GM12878 (cell line): ENCODE results near the gene NHLRC4. TPM values are rescaled to one million over a fixed set of nuclear protein-coding genes. Genes with fewer than 3 reads are reported as not detected.

Experiments used
- ATAC-seq: fragments of 200-7000 bp; cut with Tn5 transposase; 3 replicates; pipeline ENCODE4 v1.9.1; 2020; ENCODE audit warnings: mild to moderate bottlenecking, moderate library complexity
- BruUV-seq: library from RNA; stranded (reverse); fragments of 400-500 nt; replicated peaks from 2 replicates; lab custom pipeline; 2021; lab: Mats Ljungman, UMichigan
- CTCF ChIA-PET: fragments of 300-600 bp; sonication (Branson Sonifier 250); formaldehyde crosslinking; extraction: SDS; loops from one replicate; lab custom pipeline; 2021; ENCODE audit warnings: inconsistent platforms; lab: Yijun Ruan, JAX
- POLR2A ChIA-PET: fragments of 350-600 bp; formaldehyde crosslinking; extraction: SDS; loops from one replicate; lab custom pipeline; 2021; ENCODE audit warnings: inconsistent platforms; lab: Charles Lee
- RAD21 ChIA-PET: fragments of 300-600 bp; sonication (Branson Sonifier 250); formaldehyde crosslinking; loops from one replicate; lab custom pipeline; 2023; ENCODE audit warnings: antibody characterized with exemption; ENCODE audit not compliant: unreplicated experiment; lab: Charles Lee
- SMC1A ChIA-PET: fragments of 300-600 bp; sonication (Branson Sonifier 250); formaldehyde crosslinking; loops from one replicate; lab custom pipeline; 2023; ENCODE audit not compliant: unreplicated experiment, uncharacterized antibody; lab: Charles Lee
- DNase-seq: peaks from one replicate; pipeline ENCODE4 v3.0.0-alpha.2; 2011; ENCODE audit warnings: low read depth, low spot score
- FAIRE-seq: peaks from 3 replicates; lab custom pipeline; 2011; peaks lifted over from hg19 to GRCh38; lab: Jason Lieb, UNC
- H2AFZ ChIP-seq: 2 replicates; pipeline ENCODE4 v1.6.0; 2011; ENCODE audit warnings: low read depth, low read length, control low read depth; ENCODE audit not compliant: control insufficient read depth
- H3K27ac ChIP-seq: 2 replicates; pipeline ENCODE4 v1.5.1; 2011; ENCODE audit warnings: control low read depth; ENCODE audit not compliant: control insufficient read depth, insufficient read depth
- H3K27me3 ChIP-seq, 2 experiments: replicated peaks in 1 of 2; 2 replicates each; pipeline versions ENCODE4 v1.6.0 to v1.6.1; 2011; ENCODE audit warnings: low read length in 1 of 2; ENCODE audit not compliant: control insufficient read depth in 2 of 2, insufficient read depth in 2 of 2
- H3K36me3 ChIP-seq, 2 experiments: 2 replicates each; pipeline ENCODE4 v1.5.1; 2011; ENCODE audit warnings: low read length in 1 of 2; ENCODE audit not compliant: control insufficient read depth in 2 of 2, insufficient read depth in 2 of 2
- H3K4me1 ChIP-seq: 2 replicates; pipeline ENCODE4 v1.6.1; 2011; ENCODE audit warnings: mild to moderate bottlenecking, low read length, moderate library complexity, mixed read lengths; ENCODE audit not compliant: control insufficient read depth, insufficient read depth
- H3K4me2 ChIP-seq: 2 replicates; pipeline ENCODE4 v1.6.0; 2011; ENCODE audit warnings: control low read depth; ENCODE audit not compliant: control insufficient read depth, insufficient read depth
- H3K4me3 ChIP-seq: fragments of 200-600 bp; sonication (generic); 2 replicates; pipeline ENCODE4 v1.5.1; 2016
- H3K79me2 ChIP-seq: 2 replicates; pipeline ENCODE4 v1.6.0; 2011; ENCODE audit warnings: low read length; ENCODE audit not compliant: control insufficient read depth, insufficient read depth
- H3K9ac ChIP-seq: 2 replicates; pipeline ENCODE4 v1.8.0; 2011; ENCODE audit warnings: low read length, control low read depth, mixed read lengths; ENCODE audit not compliant: control insufficient read depth, insufficient read depth
- H3K9me3 ChIP-seq: replicated peaks from 3 replicates; pipeline ENCODE4 v1.5.1; 2011; ENCODE audit warnings: mild to moderate bottlenecking, low read length; ENCODE audit not compliant: control insufficient read depth, insufficient read depth
- H4K20me1 ChIP-seq: 2 replicates; pipeline ENCODE4 v1.6.0; 2011; ENCODE audit not compliant: control insufficient read depth, insufficient read depth
- BRCA1 ChIP-seq: IDR thresholded peaks from 2 replicates; pipeline ENCODE4 v1.6.1; 2011; ENCODE audit warnings: low read depth, low read length, improper control_type of control experiment
- CREB1 ChIP-seq: IDR thresholded peaks from 2 replicates; pipeline ENCODE4 v1.6.1; 2012; ENCODE audit warnings: low read depth, mild to moderate bottlenecking, inconsistent platforms
- EED ChIP-seq: sonication (generic); IDR thresholded peaks from 2 replicates; pipeline ENCODE4 v1.6.1; 2016; ENCODE audit warnings: antibody characterized with exemption, low read depth
- FOXM1 ChIP-seq: IDR thresholded peaks from 2 replicates; pipeline ENCODE4 v1.6.1; 2012; ENCODE audit warnings: low read depth, mild to moderate bottlenecking, inconsistent platforms, low read length, moderate library complexity
- RUNX3 ChIP-seq: IDR thresholded peaks from 2 replicates; pipeline ENCODE4 v1.6.1; 2012; ENCODE audit warnings: low read length, inconsistent platforms
- SIN3A ChIP-seq: IDR thresholded peaks from 2 replicates; pipeline ENCODE4 v1.6.1; 2012; ENCODE audit warnings: low read depth, low read length, improper control_type of control experiment
- SUPT20H ChIP-seq: IDR thresholded peaks from 2 replicates; pipeline ENCODE4 v1.6.1; 2011; ENCODE audit warnings: low read depth, mild to moderate bottlenecking, low read length, moderate library complexity, borderline replicate concordance; ENCODE audit not compliant: control insufficient read depth
- TAF1 ChIP-seq: IDR thresholded peaks from 2 replicates; pipeline ENCODE4 v1.6.1; 2011; ENCODE audit warnings: mild to moderate bottlenecking, low read depth, low read length, borderline replicate concordance
- ZBED1 ChIP-seq: IDR thresholded peaks from 2 replicates; pipeline ENCODE4 v1.6.1; 2016; ENCODE audit warnings: borderline replicate concordance
- ZNF274 ChIP-seq: IDR thresholded peaks from one replicate; pipeline ENCODE4 v1.8.0; 2011; ENCODE audit not compliant: insufficient read length, insufficient read depth
- WGBS: methylation state at CpG from one replicate; pipeline ENCODE4 v1.1.6; 2016; ENCODE audit warnings: low lambda C conversion rate; ENCODE audit not compliant: insufficient replicate concordance, insufficient coverage; ENCODE audit errors: missing lambda C conversion rate; 5-methylcytosine and 5-hydroxymethylcytosine counted together
- in situ Hi-C: fragments of 300-500 bp; cut with MboI; formaldehyde crosslinking; loops from 9 replicates; pipeline ENCODE4 v1.14.3; 2018; ENCODE audit warnings: mixed read lengths
- intact Hi-C: fragments of 100-400 bp; cut with micrococcal nuclease; formaldehyde crosslinking; loops from one replicate; pipeline ENCODE4 v1.14.2; 2022; ENCODE audit not compliant: unreplicated experiment
- polyA plus RNA-seq, 11 experiments: library from polyadenylated mRNA; depleted of rRNA in 4 of 11; unstranded in 6 of 11; stranded (reverse) in 5 of 11; fragments of >200 nt; fragmentation: Nextera tagmentation in 4 of 11; fragmentation: Illumina TruSeq in 1 of 11; extraction: Ambion mirVana in 4 of 11; extraction: Trizol in 1 of 11; gene quantifications; 1 replicate in 1 of 11; 2 replicates in 10 of 11; pipeline versions ENCODE4 v1.2.1 to v1.2.3, GENCODE V29; 2011 to 2016; ENCODE audit warnings: inconsistent platforms in 2 of 11, missing spikeins in 2 of 11, low read depth in 1 of 11
- total RNA-seq, 4 experiments: library from RNA; depleted of rRNA in 3 of 4; stranded (reverse); fragments of >200 nt in 3 of 4; fragmentation: Illumina TruSeq in 1 of 4; extraction: Trizol in 1 of 4; gene quantifications; 2 replicates each; pipeline versions ENCODE4 v1.2.1 to v1.2.3, GENCODE V29; 2013 to 2021
- TF ChIP-seq, protein P1 (sequence below): fragments of 450-650 bp; IDR thresholded peaks from 2 replicates; pipeline ENCODE4 v1.6.1; 2017; ENCODE audit warnings: mild to moderate bottlenecking, moderate library complexity
- TF ChIP-seq, protein P2 (sequence below): fragments of 450-650 bp; formaldehyde crosslinking; IDR thresholded peaks from 2 replicates; pipeline ENCODE4 v1.4.0; 2022; ENCODE audit warnings: mild to moderate bottlenecking, moderate library complexity
- TF ChIP-seq, protein P3 (sequence below): fragments of 450-650 bp; IDR thresholded peaks from 2 replicates; pipeline ENCODE4 v1.6.1; 2017; ENCODE audit warnings: mild to moderate bottlenecking

The NHLRC4 gene
- total and polyA plus RNA-seq, 10 of the 15 experiments (the other 5 are each of a cell fraction or from before 2014, with no cell fraction given), result 0.07 to 1.1 (median 0.57) TPM; not detected in 3

DNA sequence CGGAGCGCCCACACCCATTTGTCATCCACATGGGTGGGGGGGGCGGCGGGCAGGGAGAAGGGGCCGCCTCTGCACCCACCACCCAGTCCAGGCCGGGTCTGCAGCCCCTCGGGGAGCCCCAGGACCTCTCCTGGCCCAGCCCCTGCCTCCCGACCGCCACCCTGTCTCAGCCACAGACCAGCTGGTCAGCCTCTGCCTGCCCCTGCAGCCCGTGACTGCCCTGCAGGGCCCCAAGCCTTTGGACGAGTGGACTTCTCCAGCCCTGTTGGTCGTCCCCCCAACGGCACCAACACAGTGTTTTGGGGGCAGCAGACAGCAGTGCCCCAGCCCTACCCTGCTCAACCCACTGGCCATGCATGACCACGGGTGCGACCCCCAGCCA, 5.4 kb upstream of the NHLRC4 start:
- no TSS peak for BruUV-seq
- CTCF ChIA-PET, result no interaction called here
- H3K9ac ChIP-seq, result no peak overlapping the region
- WGBS, result 40% methylated on average over 15 of the region's 15 CpGs
- in situ Hi-C loops (no loop called here), intact Hi-C loops (no loop called here)
- FAIRE-seq (no peak), DNase-seq (no peak), ATAC-seq (no peak)
- H4K20me1 ChIP-seq, result no peaks in the 10 kb centered on the region
- H3K27me3 ChIP-seq, result peaks cover 4 to 9% of the 10 kb centered on the region in 2 experiments; a peak in 3 of 4 replicates
- POLR2A ChIA-PET, result no interaction called here
- no peak overlapping the region for H3K27ac ChIP-seq
- H2AFZ ChIP-seq, result no peak overlapping the region
- no peaks in the 10 kb centered on the region for H3K9me3 ChIP-seq
- H3K36me3 ChIP-seq, result no peaks in the 10 kb centered on the region
- no peak overlapping the region for H3K4me2 ChIP-seq
- SMC1A ChIA-PET, result no interaction called here
- H3K4me3 ChIP-seq, result no peak overlapping the region
- H3K4me1 ChIP-seq, result peaks cover 3% of the 10 kb centered on the region
- H3K79me2 ChIP-seq, result no peaks in the 10 kb centered on the region
- RAD21 ChIA-PET, result no interaction called here
- TF ChIP-seq, protein P1, sequence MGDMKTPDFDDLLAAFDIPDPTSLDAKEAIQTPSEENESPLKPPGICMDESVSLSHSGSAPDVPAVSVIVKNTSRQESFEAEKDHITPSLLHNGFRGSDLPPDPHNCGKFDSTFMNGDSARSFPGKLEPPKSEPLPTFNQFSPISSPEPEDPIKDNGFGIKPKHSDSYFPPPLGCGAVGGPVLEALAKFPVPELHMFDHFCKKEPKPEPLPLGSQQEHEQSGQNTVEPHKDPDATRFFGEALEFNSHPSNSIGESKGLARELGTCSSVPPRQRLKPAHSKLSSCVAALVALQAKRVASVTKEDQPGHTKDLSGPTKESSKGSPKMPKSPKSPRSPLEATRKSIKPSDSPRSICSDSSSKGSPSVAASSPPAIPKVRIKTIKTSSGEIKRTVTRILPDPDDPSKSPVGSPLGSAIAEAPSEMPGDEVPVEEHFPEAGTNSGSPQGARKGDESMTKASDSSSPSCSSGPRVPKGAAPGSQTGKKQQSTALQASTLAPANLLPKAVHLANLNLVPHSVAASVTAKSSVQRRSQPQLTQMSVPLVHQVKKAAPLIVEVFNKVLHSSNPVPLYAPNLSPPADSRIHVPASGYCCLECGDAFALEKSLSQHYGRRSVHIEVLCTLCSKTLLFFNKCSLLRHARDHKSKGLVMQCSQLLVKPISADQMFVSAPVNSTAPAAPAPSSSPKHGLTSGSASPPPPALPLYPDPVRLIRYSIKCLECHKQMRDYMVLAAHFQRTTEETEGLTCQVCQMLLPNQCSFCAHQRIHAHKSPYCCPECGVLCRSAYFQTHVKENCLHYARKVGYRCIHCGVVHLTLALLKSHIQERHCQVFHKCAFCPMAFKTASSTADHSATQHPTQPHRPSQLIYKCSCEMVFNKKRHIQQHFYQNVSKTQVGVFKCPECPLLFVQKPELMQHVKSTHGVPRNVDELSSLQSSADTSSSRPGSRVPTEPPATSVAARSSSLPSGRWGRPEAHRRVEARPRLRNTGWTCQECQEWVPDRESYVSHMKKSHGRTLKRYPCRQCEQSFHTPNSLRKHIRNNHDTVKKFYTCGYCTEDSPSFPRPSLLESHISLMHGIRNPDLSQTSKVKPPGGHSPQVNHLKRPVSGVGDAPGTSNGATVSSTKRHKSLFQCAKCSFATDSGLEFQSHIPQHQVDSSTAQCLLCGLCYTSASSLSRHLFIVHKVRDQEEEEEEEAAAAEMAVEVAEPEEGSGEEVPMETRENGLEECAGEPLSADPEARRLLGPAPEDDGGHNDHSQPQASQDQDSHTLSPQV, result no peak
- no peak for TF ChIP-seq EED
- no peak for TF ChIP-seq ZNF274
- no peak for TF ChIP-seq SUPT20H
- TF ChIP-seq, protein P2, sequence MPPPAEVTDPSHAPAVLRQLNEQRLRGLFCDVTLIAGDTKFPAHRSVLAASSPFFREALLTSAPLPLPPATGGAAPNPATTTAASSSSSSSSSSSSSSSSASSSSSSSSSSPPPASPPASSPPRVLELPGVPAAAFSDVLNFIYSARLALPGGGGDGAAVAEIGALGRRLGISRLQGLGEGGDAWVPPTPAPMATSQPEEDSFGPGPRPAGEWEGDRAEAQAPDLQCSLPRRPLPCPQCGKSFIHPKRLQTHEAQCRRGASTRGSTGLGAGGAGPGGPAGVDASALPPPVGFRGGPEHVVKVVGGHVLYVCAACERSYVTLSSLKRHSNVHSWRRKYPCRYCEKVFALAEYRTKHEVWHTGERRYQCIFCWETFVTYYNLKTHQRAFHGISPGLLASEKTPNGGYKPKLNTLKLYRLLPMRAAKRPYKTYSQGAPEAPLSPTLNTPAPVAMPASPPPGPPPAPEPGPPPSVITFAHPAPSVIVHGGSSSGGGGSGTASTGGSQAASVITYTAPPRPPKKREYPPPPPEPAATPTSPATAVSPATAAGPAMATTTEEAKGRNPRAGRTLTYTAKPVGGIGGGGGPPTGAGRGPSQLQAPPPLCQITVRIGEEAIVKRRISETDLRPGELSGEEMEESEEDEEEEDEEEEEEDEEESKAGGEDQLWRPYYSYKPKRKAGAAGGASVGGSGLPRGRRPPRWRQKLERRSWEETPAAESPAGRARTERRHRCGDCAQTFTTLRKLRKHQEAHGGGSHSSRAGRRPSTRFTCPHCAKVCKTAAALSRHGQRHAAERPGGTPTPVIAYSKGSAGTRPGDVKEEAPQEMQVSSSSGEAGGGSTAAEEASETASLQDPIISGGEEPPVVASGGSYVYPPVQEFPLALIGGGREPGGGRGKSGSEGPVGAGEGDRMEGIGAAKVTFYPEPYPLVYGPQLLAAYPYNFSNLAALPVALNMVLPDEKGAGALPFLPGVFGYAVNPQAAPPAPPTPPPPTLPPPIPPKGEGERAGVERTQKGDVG (CRISPR knock-in tag), result no peak
- TF ChIP-seq, protein P3, sequence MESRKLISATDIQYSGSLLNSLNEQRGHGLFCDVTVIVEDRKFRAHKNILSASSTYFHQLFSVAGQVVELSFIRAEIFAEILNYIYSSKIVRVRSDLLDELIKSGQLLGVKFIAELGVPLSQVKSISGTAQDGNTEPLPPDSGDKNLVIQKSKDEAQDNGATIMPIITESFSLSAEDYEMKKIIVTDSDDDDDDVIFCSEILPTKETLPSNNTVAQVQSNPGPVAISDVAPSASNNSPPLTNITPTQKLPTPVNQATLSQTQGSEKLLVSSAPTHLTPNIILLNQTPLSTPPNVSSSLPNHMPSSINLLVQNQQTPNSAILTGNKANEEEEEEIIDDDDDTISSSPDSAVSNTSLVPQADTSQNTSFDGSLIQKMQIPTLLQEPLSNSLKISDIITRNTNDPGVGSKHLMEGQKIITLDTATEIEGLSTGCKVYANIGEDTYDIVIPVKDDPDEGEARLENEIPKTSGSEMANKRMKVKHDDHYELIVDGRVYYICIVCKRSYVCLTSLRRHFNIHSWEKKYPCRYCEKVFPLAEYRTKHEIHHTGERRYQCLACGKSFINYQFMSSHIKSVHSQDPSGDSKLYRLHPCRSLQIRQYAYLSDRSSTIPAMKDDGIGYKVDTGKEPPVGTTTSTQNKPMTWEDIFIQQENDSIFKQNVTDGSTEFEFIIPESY, result no peak
- TF ChIP-seq RUNX3, result no peak
- TF ChIP-seq SIN3A, result no peak
- TF ChIP-seq FOXM1, result no peak
- no peak for TF ChIP-seq CREB1
- TF ChIP-seq BRCA1, result no peak
- no peak for TF ChIP-seq ZBED1
- no peak for TF ChIP-seq TAF1
